ENCODE measurements around the gene RALGPS1.

Gene RALGPS1

GRCh38 chr9:126975327-126976220 lies 61.0 kb downstream of the RALGPS1 start:
- TF ChIP-seq CTCF (IDR thresholded peaks at IDR 0.05; ENCODE audit: borderline replicate concordance, insufficient read depth, low read depth, low read length): no peak
- no peak overlapping the region for H3K4me3 ChIP-seq (ENCODE audit: low read depth, low read length)

GRCh38 chr9:126979461-126979860 lies 64.9 kb downstream of the RALGPS1 start:
- TF ChIP-seq CTCF (IDR thresholded peaks at IDR 0.05; ENCODE audit: borderline replicate concordance, insufficient read depth, low read depth, low read length): no peak
- no peak overlapping the region for H3K4me3 ChIP-seq (ENCODE audit: low read depth, low read length)

DNA sequence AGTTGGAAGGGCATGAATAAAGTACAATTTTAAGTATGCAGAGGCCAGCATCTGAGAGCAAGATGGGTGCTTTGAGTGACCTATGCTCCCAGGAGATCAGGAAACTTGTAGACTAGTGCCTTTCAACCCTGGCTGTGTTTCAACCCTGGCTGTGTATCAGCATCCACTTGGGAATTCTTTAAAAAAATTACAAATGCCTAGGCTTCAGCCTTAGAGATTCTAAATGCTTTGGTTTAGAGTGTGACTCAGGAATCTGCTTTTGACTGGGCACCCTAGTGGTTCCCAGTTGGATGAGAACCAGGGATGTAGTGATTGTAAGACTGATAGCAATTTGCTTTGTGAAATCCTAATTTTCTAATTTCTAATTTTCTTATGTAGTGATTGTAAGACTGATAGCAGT lies 65.6 kb downstream of the RALGPS1 start:
- no peak overlapping the region for H3K4me3 ChIP-seq (ENCODE audit: low read depth, low read length)
- no peak for TF ChIP-seq CTCF (IDR thresholded peaks at IDR 0.05; ENCODE audit: borderline replicate concordance, insufficient read depth, low read depth, low read length)

DNA sequence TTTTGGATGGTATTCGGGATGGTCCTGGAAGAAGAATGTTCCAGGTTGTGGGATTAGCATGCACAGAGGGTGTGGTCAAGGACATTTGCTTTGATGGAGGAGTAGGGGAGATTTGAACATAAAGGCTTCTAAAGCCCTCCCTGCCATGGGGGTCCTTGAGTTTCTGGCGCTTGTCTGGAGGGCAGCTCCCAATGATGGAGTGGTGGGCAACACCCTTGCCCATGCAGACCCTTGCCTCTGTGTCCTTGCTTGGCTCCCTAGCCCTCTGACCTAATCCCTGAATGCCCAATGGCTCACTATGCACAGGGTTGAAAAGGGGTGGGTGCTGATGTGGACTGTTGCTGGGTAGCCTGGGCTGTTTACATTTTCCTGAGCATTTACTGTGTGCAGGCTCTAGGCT lies 66.6 kb downstream of the RALGPS1 start:
- no peak for TF ChIP-seq CTCF (IDR thresholded peaks at IDR 0.05; ENCODE audit: borderline replicate concordance, insufficient read depth, low read depth, low read length)
- no peak overlapping the region for H3K4me3 ChIP-seq (ENCODE audit: low read depth, low read length)

GRCh38 chr9:126982215-126983002 lies 67.8 kb downstream of the RALGPS1 start:
- no peak for TF ChIP-seq CTCF (IDR thresholded peaks at IDR 0.05; ENCODE audit: borderline replicate concordance, insufficient read depth, low read depth, low read length)
- H3K4me3 ChIP-seq (ENCODE audit: low read depth, low read length): no peak overlapping the region

GRCh38 chr9:126983767-126984166 lies 69.2 kb downstream of the RALGPS1 start:
- no peak for TF ChIP-seq CTCF (IDR thresholded peaks at IDR 0.05; ENCODE audit: borderline replicate concordance, insufficient read depth, low read depth, low read length)
- no peak overlapping the region for H3K4me3 ChIP-seq (ENCODE audit: low read depth, low read length)

All from GM12875 (cell line).